ENCODE results near the gene TBC1D2.

Gene TBC1D2

GRCh38 chr9:98218562-98219363, 36.7 kb downstream of the TBC1D2 start:
- peak in 1 of 2 experiments; percentile 43 for DNase-seq (ENCODE audit: low read depth in 1 of 2, low spot score in 1 of 2)
- in situ Hi-C loops (cut with HindIII; ENCODE audit: low pct_unique_long_range_greater_than_20kb, low sequenced_read_pairs), result no loop called here
- no peak for TF ChIP-seq JUND (IDR thresholded peaks at IDR 0.05; ENCODE audit: low read depth)

- in situ Hi-C loops (cut with HindIII; ENCODE audit: low pct_unique_long_range_greater_than_20kb, low sequenced_read_pairs), result no loop called here
Measured at GRCh38 chr9:98217255-98217654, 38.2 kb downstream of the TBC1D2 start.

GRCh38 chr9:98216391-98216790, 39.1 kb downstream of the TBC1D2 start:
- in situ Hi-C loops (cut with HindIII; ENCODE audit: low pct_unique_long_range_greater_than_20kb, low sequenced_read_pairs), result no loop called here
- TF ChIP-seq JUND (IDR thresholded peaks at IDR 0.05; ENCODE audit: low read depth), result no peak
- no peak for DNase-seq (ENCODE audit: low read depth in 1 of 2, low spot score in 1 of 2)

More at GRCh38 chr9:98217255-98217654, 38.2 kb downstream of the TBC1D2 start:
- TF ChIP-seq JUND (IDR thresholded peaks at IDR 0.05; ENCODE audit: low read depth), result no peak
- no peak for DNase-seq (ENCODE audit: low read depth in 1 of 2, low spot score in 1 of 2)

- DNase-seq (ENCODE audit: low read depth in 1 of 2, low spot score in 1 of 2), result peak; percentile 43 to 46
- in situ Hi-C loops (cut with HindIII; ENCODE audit: low pct_unique_long_range_greater_than_20kb, low sequenced_read_pairs), result no loop called here
- no peak for TF ChIP-seq JUND (IDR thresholded peaks at IDR 0.05; ENCODE audit: low read depth)
Measured at GRCh38 chr9:98215821-98216220, 39.6 kb downstream of the TBC1D2 start.

- no peak for DNase-seq (ENCODE audit: low read depth in 1 of 2, low spot score in 1 of 2)
- no peak for TF ChIP-seq JUND (IDR thresholded peaks at IDR 0.05; ENCODE audit: low read depth)
- in situ Hi-C loops (cut with HindIII; ENCODE audit: low pct_unique_long_range_greater_than_20kb, low sequenced_read_pairs), result no loop called here
Measured at GRCh38 chr9:98215271-98215670, 40.2 kb downstream of the TBC1D2 start.

GRCh38 chr9:98214811-98215210, 40.6 kb downstream of the TBC1D2 start:
- no peak for TF ChIP-seq JUND (IDR thresholded peaks at IDR 0.05; ENCODE audit: low read depth)
- in situ Hi-C loops (cut with HindIII; ENCODE audit: low pct_unique_long_range_greater_than_20kb, low sequenced_read_pairs), result no loop called here
- no peak for DNase-seq (ENCODE audit: low read depth in 1 of 2, low spot score in 1 of 2)

- in situ Hi-C loops (cut with HindIII; ENCODE audit: low pct_unique_long_range_greater_than_20kb, low sequenced_read_pairs), result no loop called here
- TF ChIP-seq JUND (IDR thresholded peaks at IDR 0.05; ENCODE audit: low read depth), result no peak
- no peak for DNase-seq (ENCODE audit: low read depth in 1 of 2, low spot score in 1 of 2)
Measured at GRCh38 chr9:98211260-98211659, 44.2 kb downstream of the TBC1D2 start.

- no peak for DNase-seq (ENCODE audit: low read depth in 1 of 2, low spot score in 1 of 2)
- no peak for TF ChIP-seq JUND (IDR thresholded peaks at IDR 0.05; ENCODE audit: low read depth)
- in situ Hi-C loops (cut with HindIII; ENCODE audit: low pct_unique_long_range_greater_than_20kb, low sequenced_read_pairs), result no loop called here
Measured at GRCh38 chr9:98210435-98210834, 45.0 kb downstream of the TBC1D2 start.

- TF ChIP-seq JUND (IDR thresholded peaks at IDR 0.05; ENCODE audit: low read depth), result no peak
- DNase-seq (ENCODE audit: low read depth in 1 of 2, low spot score in 1 of 2), result no peak
- in situ Hi-C loops (cut with HindIII; ENCODE audit: low pct_unique_long_range_greater_than_20kb, low sequenced_read_pairs), result no loop called here
Measured at GRCh38 chr9:98209530-98209929, 45.9 kb downstream of the TBC1D2 start.

- no peak for TF ChIP-seq JUND (IDR thresholded peaks at IDR 0.05; ENCODE audit: low read depth)
- in situ Hi-C loops (cut with HindIII; ENCODE audit: low pct_unique_long_range_greater_than_20kb, low sequenced_read_pairs), result no loop called here
- DNase-seq (ENCODE audit: low read depth in 1 of 2, low spot score in 1 of 2), result no peak
Measured at GRCh38 chr9:98208635-98209034, 46.8 kb downstream of the TBC1D2 start.

GRCh38 chr9:98207606-98208005, 47.8 kb downstream of the TBC1D2 start:
- TF ChIP-seq JUND (IDR thresholded peaks at IDR 0.05; ENCODE audit: low read depth), result no peak
- in situ Hi-C loops (cut with HindIII; ENCODE audit: low pct_unique_long_range_greater_than_20kb, low sequenced_read_pairs), result no loop called here
- DNase-seq (ENCODE audit: low read depth in 1 of 2, low spot score in 1 of 2), result no peak

GRCh38 chr9:98206754-98207153, 48.7 kb downstream of the TBC1D2 start:
- in situ Hi-C loops (cut with HindIII; ENCODE audit: low pct_unique_long_range_greater_than_20kb, low sequenced_read_pairs), result no loop called here
- TF ChIP-seq JUND (IDR thresholded peaks at IDR 0.05; ENCODE audit: low read depth), result no peak
- no peak for DNase-seq (ENCODE audit: low read depth in 1 of 2, low spot score in 1 of 2)

GRCh38 chr9:98204692-98205091, 50.8 kb downstream of the TBC1D2 start:
- DNase-seq (ENCODE audit: low read depth in 1 of 2, low spot score in 1 of 2), result no peak
- no peak for TF ChIP-seq JUND (IDR thresholded peaks at IDR 0.05; ENCODE audit: low read depth)
- in situ Hi-C loops (cut with HindIII; ENCODE audit: low pct_unique_long_range_greater_than_20kb, low sequenced_read_pairs), result no loop called here

- no peak for DNase-seq (ENCODE audit: low read depth in 1 of 2, low spot score in 1 of 2)
- no peak for TF ChIP-seq JUND (IDR thresholded peaks at IDR 0.05; ENCODE audit: low read depth)
- in situ Hi-C loops (cut with HindIII; ENCODE audit: low pct_unique_long_range_greater_than_20kb, low sequenced_read_pairs), result no loop called here
Measured at GRCh38 chr9:98203153-98203552, 52.3 kb downstream of the TBC1D2 start.
